ENCODE results near the gene SF1.

Gene SF1

DNA sequence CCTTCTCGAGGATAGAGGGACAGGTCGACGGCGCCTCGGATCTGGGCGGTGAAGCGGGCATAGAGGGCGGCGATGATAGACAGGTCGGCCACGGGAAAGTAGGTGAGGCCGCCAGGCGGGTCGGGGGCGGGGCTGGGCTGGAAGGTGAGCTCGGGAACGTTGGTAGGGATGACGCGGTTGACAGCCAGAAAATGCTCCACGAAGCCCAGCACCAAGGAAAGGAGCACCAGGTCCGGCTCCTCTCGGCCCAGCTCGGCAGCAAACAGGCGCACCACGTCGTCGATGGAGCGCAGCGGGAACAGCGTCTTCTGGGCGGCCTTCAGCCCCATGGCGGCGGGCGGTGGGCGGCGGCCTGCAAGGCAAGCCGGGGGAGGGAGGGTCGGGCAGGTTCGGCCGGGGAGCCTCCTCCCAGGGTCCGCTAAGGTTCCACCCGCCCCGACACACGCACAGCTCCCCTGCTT is 31.5 kb upstream of the SF1 start:
- Histone ChIP-seq H2AK5ac (ENCODE audit: low read length, severe bottlenecking) (no peak overlapping the region), H2AFZ (ENCODE audit: low read depth, low read length) (peak overlapping the region; percentile 66), H3K4me3 (ENCODE audit: insufficient read depth in 1 of 2, low read depth in 1 of 2, low read length in 2 of 2) (peak overlapping the region; percentile 78 to 89), H3K4ac (ENCODE audit: low read depth in 1 of 2, low read length in 2 of 2) (no peak overlapping the region), H2BK120ac (ENCODE audit: low read depth, low read length) (no peak overlapping the region), H3K79me1 (replicated peaks; ENCODE audit: low read length, poor library complexity, severe bottlenecking) (peaks cover 32% of the 10 kb centered on the region), H4K8ac (ENCODE audit: low read length) (peak overlapping the region; percentile 76), H3K18ac (ENCODE audit: low read depth in 1 of 2, low read length in 2 of 2) (peak overlapping the region; percentile 40), H3K36me3 (ENCODE audit: control insufficient read depth in 1 of 2, insufficient read depth in 2 of 2, low read depth in 1 of 2, low read length in 2 of 2) (peaks cover 33 to 36% of the 10 kb centered on the region in 2 experiments), H3K23ac (ENCODE audit: low read length in 2 of 2) (peak overlapping the region in 1 of 2 experiments; percentile 28), H2BK12ac (ENCODE audit: low read length in 2 of 2) (no peak overlapping the region), H3K9ac (ENCODE audit: low read length) (peak overlapping the region; percentile 89), H3K27ac (ENCODE audit: low read length, poor library complexity, severe bottlenecking) (no peak overlapping the region), H3K4me2 (ENCODE audit: low read length, poor library complexity, severe bottlenecking) (peak overlapping the region; percentile 86), H2BK15ac (ENCODE audit: low read depth, poor library complexity, severe bottlenecking) (peak overlapping the region; percentile 55), H3K9me3 (ENCODE audit: control insufficient read depth, low read length) (no peaks in the 10 kb centered on the region), H3K27me3 (ENCODE audit: control insufficient read depth in 1 of 2, insufficient read depth in 1 of 2, low read length in 2 of 2) (no peaks in the 10 kb centered on the region), H4K91ac (ENCODE audit: low read length) (no peak overlapping the region), H3K14ac (ENCODE audit: low read length in 2 of 2) (peak overlapping the region in 1 of 2 experiments; percentile 13), H3K4me1 (ENCODE audit: control insufficient read depth, insufficient read depth, low read depth, low read length) (peaks cover 14% of the 10 kb centered on the region), H2BK5ac (ENCODE audit: low read depth, low read length, poor library complexity, severe bottlenecking) (no peak overlapping the region)
- DNase-seq = peak; percentile 23
- 6% methylated on average over 42 of the region's 44 CpGs for WGBS

DNA sequence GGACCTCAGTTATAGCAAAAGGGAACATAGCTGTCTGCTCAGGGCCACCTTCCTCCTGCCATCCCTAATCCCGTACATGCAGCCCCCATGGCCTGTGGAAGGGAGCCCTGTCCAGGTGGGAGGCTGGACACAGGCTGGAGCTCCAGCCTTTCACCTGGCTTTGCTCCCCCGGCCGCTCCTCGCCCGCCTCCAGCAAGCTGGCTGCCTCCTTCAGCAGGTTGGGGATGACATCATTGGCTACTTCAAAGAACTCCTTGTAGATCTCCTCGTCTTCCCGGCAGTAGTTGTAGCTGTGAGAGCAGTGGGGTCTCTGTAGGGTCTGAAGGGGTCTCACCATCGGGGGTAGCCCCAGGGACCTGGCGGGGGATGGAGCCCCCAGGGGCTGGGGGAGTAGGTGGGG is 27.1 kb upstream of the SF1 start:
- Histone ChIP-seq H3K4me3 (ENCODE audit: insufficient read depth in 1 of 2, low read depth in 1 of 2, low read length in 2 of 2) (no peak overlapping the region), H3K4me2 (ENCODE audit: low read length, poor library complexity, severe bottlenecking) (no peak overlapping the region), H2AFZ (ENCODE audit: low read depth, low read length) (no peak overlapping the region), H2BK15ac (ENCODE audit: low read depth, poor library complexity, severe bottlenecking) (no peak overlapping the region), H4K91ac (ENCODE audit: low read length) (no peak overlapping the region), H3K9me3 (ENCODE audit: control insufficient read depth, low read length) (no peaks in the 10 kb centered on the region), H3K4ac (ENCODE audit: low read depth in 1 of 2, low read length in 2 of 2) (no peak overlapping the region), H3K9ac (ENCODE audit: low read length) (no peak overlapping the region), H3K4me1 (ENCODE audit: control insufficient read depth, insufficient read depth, low read depth, low read length) (peaks cover 29% of the 10 kb centered on the region), H2BK5ac (ENCODE audit: low read depth, low read length, poor library complexity, severe bottlenecking) (no peak overlapping the region), H3K18ac (ENCODE audit: low read depth in 1 of 2, low read length in 2 of 2) (no peak overlapping the region), H2AK5ac (ENCODE audit: low read length, severe bottlenecking) (no peak overlapping the region), H2BK12ac (ENCODE audit: low read length in 2 of 2) (no peak overlapping the region), H3K27me3 (ENCODE audit: control insufficient read depth in 1 of 2, insufficient read depth in 1 of 2, low read length in 2 of 2) (no peaks in the 10 kb centered on the region), H2BK120ac (ENCODE audit: low read depth, low read length) (no peak overlapping the region), H4K8ac (ENCODE audit: low read length) (no peak overlapping the region), H3K27ac (ENCODE audit: low read length, poor library complexity, severe bottlenecking) (no peak overlapping the region), H3K23ac (ENCODE audit: low read length in 2 of 2) (no peak overlapping the region), H3K79me1 (replicated peaks; ENCODE audit: low read length, poor library complexity, severe bottlenecking) (peaks cover 37% of the 10 kb centered on the region), H3K36me3 (ENCODE audit: control insufficient read depth in 1 of 2, insufficient read depth in 2 of 2, low read depth in 1 of 2, low read length in 2 of 2) (peaks cover 44 to 52% of the 10 kb centered on the region in 2 experiments), H3K14ac (ENCODE audit: low read length in 2 of 2) (no peak overlapping the region)
- no peak for DNase-seq
- 93% methylated on average over 9 of the region's 9 CpGs for WGBS

DNA sequence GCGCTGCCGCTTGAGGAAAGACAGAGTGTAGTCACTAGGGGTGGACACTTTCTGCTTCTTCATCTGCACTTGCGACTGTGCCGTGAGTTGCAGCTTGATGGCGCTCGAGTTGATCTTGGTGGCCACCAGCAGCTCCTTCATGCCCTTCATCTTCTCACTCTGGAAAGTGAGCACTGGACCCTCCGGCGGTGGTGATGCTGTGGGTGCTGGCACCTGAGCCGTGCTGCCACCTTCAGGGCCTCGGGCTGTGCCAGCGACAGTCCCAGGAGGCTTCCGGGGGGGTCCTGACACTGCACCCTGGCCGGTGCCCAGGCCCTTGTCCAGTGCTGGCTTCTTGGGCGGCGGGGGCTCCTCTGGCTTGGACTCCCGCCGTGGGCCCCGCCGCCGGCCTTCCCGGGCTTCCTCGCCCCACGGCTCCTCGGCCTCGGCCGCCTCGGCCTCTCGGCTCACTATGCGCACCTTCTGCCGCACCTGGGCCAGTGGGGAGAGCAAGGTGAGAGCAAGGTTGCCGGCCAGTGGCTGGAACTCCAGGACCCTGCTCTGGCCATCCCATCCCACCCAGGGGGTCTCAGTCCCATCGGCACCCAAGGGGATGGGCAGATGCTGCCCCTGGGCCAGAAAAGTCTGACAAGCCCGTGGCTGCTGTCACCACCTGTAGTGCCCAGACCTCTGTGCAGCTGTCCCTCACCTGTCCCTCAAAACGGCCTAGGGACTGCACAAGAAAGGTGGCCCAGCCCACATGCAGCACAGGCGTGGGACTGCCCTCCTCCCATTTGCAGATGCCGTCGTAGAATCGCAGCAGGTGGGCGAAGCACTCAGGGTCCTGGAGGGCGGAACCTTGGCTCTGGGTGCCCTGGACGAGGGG is 26.2 kb upstream of the SF1 start:
- WGBS = 91% methylated on average over 39 of the region's 41 CpGs
- H3K9ac ChIP-seq (ENCODE audit: low read length) = peak overlapping the region; percentile 85

DNA sequence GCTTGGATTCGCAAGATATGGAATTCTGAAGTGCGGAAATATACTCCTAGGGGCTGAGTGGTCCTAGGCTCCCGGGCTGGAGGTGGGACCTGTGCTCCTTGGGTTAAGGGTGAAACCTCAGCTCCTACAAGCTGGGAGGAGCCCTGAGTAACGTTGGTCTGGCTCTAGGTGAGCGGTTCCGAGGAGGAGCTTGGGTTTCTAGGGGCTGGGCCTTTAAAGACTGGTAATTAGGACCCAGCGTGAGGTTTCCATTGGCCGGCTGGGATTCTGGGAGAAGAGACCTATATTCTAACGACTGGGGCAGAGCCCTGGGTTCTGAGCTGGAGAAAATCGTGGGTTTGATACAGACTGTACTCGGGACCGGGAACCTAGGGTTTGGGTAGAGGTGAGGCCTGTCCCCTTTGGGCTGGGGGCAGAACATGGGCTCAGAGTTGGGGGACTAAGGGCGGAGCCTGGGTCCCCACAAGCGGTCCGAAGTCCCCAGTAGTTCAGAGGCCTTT is 25.6 kb upstream of the SF1 start:
- Histone ChIP-seq H3K9me3 (ENCODE audit: control insufficient read depth, low read length) (no peaks in the 10 kb centered on the region), H3K9ac (ENCODE audit: low read length) (peak overlapping the region; percentile 85), H3K27ac (ENCODE audit: low read length, poor library complexity, severe bottlenecking) (peak overlapping the region; percentile 31), H3K14ac (ENCODE audit: low read length in 2 of 2) (no peak overlapping the region), H3K4me2 (ENCODE audit: low read length, poor library complexity, severe bottlenecking) (peak overlapping the region; percentile 88), H3K27me3 (ENCODE audit: control insufficient read depth in 1 of 2, insufficient read depth in 1 of 2, low read length in 2 of 2) (no peaks in the 10 kb centered on the region), H3K36me3 (ENCODE audit: control insufficient read depth in 1 of 2, insufficient read depth in 2 of 2, low read depth in 1 of 2, low read length in 2 of 2) (peaks cover 48 to 67% of the 10 kb centered on the region in 2 experiments), H2BK120ac (ENCODE audit: low read depth, low read length) (peak overlapping the region; percentile 9), H2AK5ac (ENCODE audit: low read length, severe bottlenecking) (peak overlapping the region; percentile 22), H2AFZ (ENCODE audit: low read depth, low read length) (no peak overlapping the region), H2BK12ac (ENCODE audit: low read length in 2 of 2) (no peak overlapping the region), H3K79me1 (replicated peaks; ENCODE audit: low read length, poor library complexity, severe bottlenecking) (peaks cover 28% of the 10 kb centered on the region), H3K4me3 (ENCODE audit: insufficient read depth in 1 of 2, low read depth in 1 of 2, low read length in 2 of 2) (peak overlapping the region in 1 of 2 experiments; percentile 85), H2BK5ac (ENCODE audit: low read depth, low read length, poor library complexity, severe bottlenecking) (no peak overlapping the region), H4K91ac (ENCODE audit: low read length) (no peak overlapping the region), H3K18ac (ENCODE audit: low read depth in 1 of 2, low read length in 2 of 2) (peak overlapping the region; percentile 28 to 76), H4K8ac (ENCODE audit: low read length) (peak overlapping the region; percentile 19), H3K4me1 (ENCODE audit: control insufficient read depth, insufficient read depth, low read depth, low read length) (peaks cover 27% of the 10 kb centered on the region), H3K4ac (ENCODE audit: low read depth in 1 of 2, low read length in 2 of 2) (peak overlapping the region in 1 of 2 experiments; percentile 20), H3K23ac (ENCODE audit: low read length in 2 of 2) (no peak overlapping the region), H2BK15ac (ENCODE audit: low read depth, poor library complexity, severe bottlenecking) (no peak overlapping the region)
- no peak for DNase-seq
- 39% methylated on average over 15 of the region's 15 CpGs for WGBS

More for the DNA sequence above, 26.2 kb upstream of the SF1 start:
- Histone ChIP-seq H3K4me2 (ENCODE audit: low read length, poor library complexity, severe bottlenecking) (peak overlapping the region; percentile 88), H2BK120ac (ENCODE audit: low read depth, low read length) (no peak overlapping the region), H3K36me3 (ENCODE audit: control insufficient read depth in 1 of 2, insufficient read depth in 2 of 2, low read depth in 1 of 2, low read length in 2 of 2) (peaks cover 46 to 60% of the 10 kb centered on the region in 2 experiments), H4K91ac (ENCODE audit: low read length) (no peak overlapping the region), H3K23ac (ENCODE audit: low read length in 2 of 2) (no peak overlapping the region), H4K8ac (ENCODE audit: low read length) (no peak overlapping the region), H3K14ac (ENCODE audit: low read length in 2 of 2) (no peak overlapping the region), H3K27ac (ENCODE audit: low read length, poor library complexity, severe bottlenecking) (no peak overlapping the region), H3K4me3 (ENCODE audit: insufficient read depth in 1 of 2, low read depth in 1 of 2, low read length in 2 of 2) (peak overlapping the region in 1 of 2 experiments; percentile 85), H3K9me3 (ENCODE audit: control insufficient read depth, low read length) (no peaks in the 10 kb centered on the region), H2BK12ac (ENCODE audit: low read length in 2 of 2) (no peak overlapping the region), H2BK15ac (ENCODE audit: low read depth, poor library complexity, severe bottlenecking) (no peak overlapping the region), H3K27me3 (ENCODE audit: control insufficient read depth in 1 of 2, insufficient read depth in 1 of 2, low read length in 2 of 2) (no peaks in the 10 kb centered on the region), H3K18ac (ENCODE audit: low read depth in 1 of 2, low read length in 2 of 2) (no peak overlapping the region), H3K4ac (ENCODE audit: low read depth in 1 of 2, low read length in 2 of 2) (no peak overlapping the region), H3K4me1 (ENCODE audit: control insufficient read depth, insufficient read depth, low read depth, low read length) (peaks cover 31% of the 10 kb centered on the region), H2AK5ac (ENCODE audit: low read length, severe bottlenecking) (no peak overlapping the region), H2AFZ (ENCODE audit: low read depth, low read length) (no peak overlapping the region), H3K79me1 (replicated peaks; ENCODE audit: low read length, poor library complexity, severe bottlenecking) (peaks cover 33% of the 10 kb centered on the region), H2BK5ac (ENCODE audit: low read depth, low read length, poor library complexity, severe bottlenecking) (no peak overlapping the region)
- peak; percentile 15 for DNase-seq

All from mesenchymal stem cell (in vitro differentiated cells and primary cell).